Measurements from ENCODE around the gene NDUFC1. TPM values are rescaled to one million over a fixed set of nuclear protein-coding genes. Genes with fewer than 3 reads are reported as not detected.

The NDUFC1 gene
- total RNA-seq (73.9 and 78.1 TPM in 2 replicates), polyA plus RNA-seq (65.2 and 65.7 TPM in 2 replicates), polyA minus RNA-seq (12.2 and 16.2 TPM in 2 replicates), Bru-seq, nascent RNA (percentile 72 among the genes with signal in this experiment), BruChase-seq, experiment 1, labeled RNA remaining after a 6-hour chase (percentile 60 among the genes with signal in this experiment), BruChase-seq, experiment 2, labeled RNA remaining after a 2-hour chase (percentile 53 among the genes with signal in this experiment)
- polyA plus RNA-seq (2011; cell fraction: cytosol; rRNA removed) = 75.5 and 77.8 TPM in 2 replicates
- polyA plus RNA-seq (2011; cell fraction: nucleus; rRNA removed) = 32.6 and 36.8 TPM in 2 replicates
- polyA plus RNA-seq (2012) = 68.4 and 108 TPM in 2 replicates
- polyA minus RNA-seq (2011; cell fraction: cytosol; rRNA and poly(A)+ RNA removed) = 14.7 TPM
- polyA minus RNA-seq (2011; cell fraction: nucleus; rRNA and poly(A)+ RNA removed) = 9.4 and 9.9 TPM in 2 replicates
- long read RNA-seq, transcript NDUFC1-210 (5 exons, 725 nt) = major isoform, 69 of 598 reads
- long read RNA-seq, transcript NDUFC1-209 (5 exons, 1,198 nt) = minor isoform, 6 of 598 reads
- long read RNA-seq, transcript NDUFC1-201 (6 exons, 598 nt) = minor isoform, 5 of 598 reads
- long read RNA-seq, partial matches to known transcripts = 490 of 598 reads
- long read RNA-seq, other reads (novel, unspliced or antisense) = 25 of 598 reads

- Histone ChIP-seq H3K4me2 (ENCODE audit: insufficient read depth, low read length) (peak within 1 kb of the TSS; percentile 98), H3K36me3 (ENCODE audit: control insufficient read depth in 2 of 2, extremely low read depth in 1 of 2, insufficient read depth in 2 of 2, low read length in 2 of 2) (no peaks in the 10 kb centered on the region), H3K79me2 (ENCODE audit: control insufficient read depth, insufficient read depth, low read length) (peaks cover 59% of the 10 kb centered on the region), H3K9me3 (replicated peaks; ENCODE audit: control insufficient read depth, insufficient read depth, low read length) (no peaks in the 10 kb centered on the region), H3K4me3 (replicated peaks in 1 of 3; ENCODE audit: insufficient read depth in 1 of 3, low read depth in 1 of 3, low read length in 3 of 3) (peak within 1 kb of the TSS; percentile 69 to 99 (median 85)), H3K27ac (ENCODE audit: insufficient read depth, low read depth, low read length) (peak within 1 kb of the TSS; percentile 88), H2AFZ (ENCODE audit: low read depth, low read length) (peak within 1 kb of the TSS; percentile 61), H3K9me1 (replicated peaks; ENCODE audit: control insufficient read depth, extremely low read depth, insufficient read depth, low read length) (no peaks in the 10 kb centered on the region), H3K4me1 (ENCODE audit: control insufficient read depth, extremely low read depth, insufficient read depth, low read length) (peaks cover 19% of the 10 kb centered on the region), H3K9ac (replicated peaks; ENCODE audit: extremely low read depth, insufficient read depth, low read length) (peak within 1 kb of the TSS; percentile 86), H4K20me1 (replicated peaks; ENCODE audit: control insufficient read depth, extremely low read depth, insufficient read depth, low read length) (no peaks in the 10 kb centered on the region), H3K27me3 (ENCODE audit: control insufficient read depth in 2 of 2, insufficient read depth in 2 of 2, low read length in 2 of 2) (no peaks in the 10 kb centered on the region)
- intact Hi-C loops (cut with micrococcal nuclease) = loop anchor here (1.0 to 2.0 kb wide), 6 partner anchors 21 to 254 kb away; partner anchors contain the start of gene SETD7
- dilution Hi-C loops (cut with MboI; ENCODE audit: extremely low pct_ligation_motif_present, low sequenced_read_pairs) = no loop called here
- POLR2A ChIA-PET = interaction anchor here (1.1 to 1.9 kb wide), 2 partner anchors 124 to 126 kb away, joined by 4 to 7 read pairs; partner anchors contain the start of gene ELF2
- DNase-seq (ENCODE audit: low read depth, low spot score) = peak; percentile 65
- BruUV-seq (replicated peaks) = TSS peak; percentile 51
- TF ChIP-seq JUN (IDR thresholded peaks at IDR 0.05; ENCODE audit: borderline replicate concordance, insufficient read depth, insufficient read length, low read depth) (no peak), EZH2 (IDR thresholded peaks at IDR 0.05; ENCODE audit: borderline replicate concordance, low read depth, low read length, severe bottlenecking) (no peak), CTCF (IDR thresholded peaks at IDR 0.05; ENCODE audit: extremely low read depth in 1 of 2, insufficient read depth in 1 of 2, low read depth in 1 of 2, low read length in 2 of 2) (peak in 1 of 2 donors; percentile 48), MAX (IDR thresholded peaks at IDR 0.05; ENCODE audit: insufficient read depth, insufficient read length) (no peak), FOS (IDR thresholded peaks at IDR 0.05; ENCODE audit: borderline replicate concordance, insufficient read depth, low read length) (no peak), POLR2A (IDR thresholded peaks at IDR 0.05; ENCODE audit: low read depth, low read length) (peak; percentile 31), POLR2AphosphoS5 (IDR thresholded peaks at IDR 0.05; ENCODE audit: insufficient read depth, low read depth, low read length) (no peak), MYC (IDR thresholded peaks at IDR 0.05; ENCODE audit: low read depth, low read length) (no peak), GATA2 (IDR thresholded peaks at IDR 0.05; ENCODE audit: insufficient read depth, insufficient read length, low read depth, low read length) (no peak)
- no peak for FAIRE-seq
- CTCF ChIA-PET = interaction anchor here (1.0 to 4.0 kb wide), 10 partner anchors 10 to 271 kb away, joined by 3 to 34 read pairs (median 4); partner anchors contain the start of gene ELF2
Measured at GRCh38 chr4:139301821-139302611, at the start of gene NDUFC1. Gene NDUFC1, minus strand, starts transcription at chr4:139302477. Its CDS starts 6,679 bp downstream, at chr4:139295798.
